ENCODE data around the gene C9orf152. TPM values are rescaled to one million over a fixed set of nuclear protein-coding genes. Genes with fewer than 3 reads are reported as not detected.

Gene C9orf152
- total and polyA plus RNA-seq, 7 donors: 0.08 TPM; not detected in 6

DNA sequence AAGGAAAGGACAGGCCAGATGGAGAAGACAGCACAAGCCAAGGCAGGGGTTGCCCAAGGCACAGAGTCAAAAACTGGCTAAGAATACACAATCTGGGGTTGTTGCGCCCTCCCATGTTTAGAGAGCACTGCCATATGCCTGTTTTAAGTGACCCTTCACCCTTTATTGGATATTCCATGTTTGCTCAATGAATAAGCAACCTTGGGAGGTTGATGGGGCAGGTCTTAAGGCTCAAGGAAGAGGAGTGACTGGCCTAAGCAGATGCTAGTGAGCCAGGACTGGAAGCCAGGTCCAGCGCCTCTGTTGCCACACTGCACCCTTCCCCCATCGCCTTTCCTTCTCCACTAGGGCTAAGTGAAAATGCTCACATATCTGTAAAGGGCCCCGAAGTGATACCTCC is 41.6 kb upstream of the C9orf152 start:
- DNase-seq (no peak), ATAC-seq (no peak)
- no peaks in the 10 kb centered on the region for H3K9me3 ChIP-seq
- H3K4me3 ChIP-seq: no peak overlapping the region
- peaks cover 14% of the 10 kb centered on the region for H3K4me1 ChIP-seq
- intact Hi-C loops (cut with DNase I): no loop called here
- WGBS, 3 donors: 96 to 100% (median 98%) methylated on average over 4 of the region's 4 CpGs
- TF ChIP-seq, protein P1, sequence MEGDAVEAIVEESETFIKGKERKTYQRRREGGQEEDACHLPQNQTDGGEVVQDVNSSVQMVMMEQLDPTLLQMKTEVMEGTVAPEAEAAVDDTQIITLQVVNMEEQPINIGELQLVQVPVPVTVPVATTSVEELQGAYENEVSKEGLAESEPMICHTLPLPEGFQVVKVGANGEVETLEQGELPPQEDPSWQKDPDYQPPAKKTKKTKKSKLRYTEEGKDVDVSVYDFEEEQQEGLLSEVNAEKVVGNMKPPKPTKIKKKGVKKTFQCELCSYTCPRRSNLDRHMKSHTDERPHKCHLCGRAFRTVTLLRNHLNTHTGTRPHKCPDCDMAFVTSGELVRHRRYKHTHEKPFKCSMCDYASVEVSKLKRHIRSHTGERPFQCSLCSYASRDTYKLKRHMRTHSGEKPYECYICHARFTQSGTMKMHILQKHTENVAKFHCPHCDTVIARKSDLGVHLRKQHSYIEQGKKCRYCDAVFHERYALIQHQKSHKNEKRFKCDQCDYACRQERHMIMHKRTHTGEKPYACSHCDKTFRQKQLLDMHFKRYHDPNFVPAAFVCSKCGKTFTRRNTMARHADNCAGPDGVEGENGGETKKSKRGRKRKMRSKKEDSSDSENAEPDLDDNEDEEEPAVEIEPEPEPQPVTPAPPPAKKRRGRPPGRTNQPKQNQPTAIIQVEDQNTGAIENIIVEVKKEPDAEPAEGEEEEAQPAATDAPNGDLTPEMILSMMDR (IDR thresholded peaks at IDR 0.05): no peak
- H3K27me3 ChIP-seq (ENCODE audit: insufficient read depth in 3 of 3, low read length in 2 of 3): no peaks in the 10 kb centered on the region
- H3K36me3 ChIP-seq (ENCODE audit: insufficient read depth in 1 of 2, low read depth in 1 of 2): peaks cover 4 to 63% of the 10 kb centered on the region in 2 donors
- H3K27ac ChIP-seq: no peak overlapping the region

DNA sequence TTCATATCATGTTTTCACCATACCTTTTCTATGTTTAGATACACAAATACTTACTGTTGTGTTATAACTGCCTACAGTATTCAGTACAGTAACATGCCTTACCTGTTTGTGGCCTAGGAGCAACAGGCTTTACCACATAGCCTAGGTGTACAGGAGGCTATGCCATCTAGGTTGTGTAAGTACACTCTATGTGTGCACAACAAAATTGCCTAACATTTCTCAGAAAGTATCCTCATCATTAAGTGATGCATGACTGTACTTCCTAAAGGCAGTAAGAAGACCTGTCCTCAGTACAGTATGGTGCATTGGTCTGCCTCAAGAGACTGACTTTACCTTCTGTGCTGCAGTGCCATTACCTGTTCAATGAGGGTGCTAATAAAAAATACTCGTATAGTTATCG is 40.4 kb upstream of the C9orf152 start:
- Histone ChIP-seq H3K36me3 (ENCODE audit: insufficient read depth in 1 of 2, low read depth in 1 of 2) (peaks cover 4 to 75% of the 10 kb centered on the region in 2 donors), H3K9me3 (no peaks in the 10 kb centered on the region), H3K27ac (no peak overlapping the region), H3K4me3 (no peak overlapping the region), H3K4me1 (peaks cover 1% of the 10 kb centered on the region), H3K27me3 (ENCODE audit: insufficient read depth in 3 of 3, low read length in 2 of 3) (no peaks in the 10 kb centered on the region)
- 95 to 99% (median 97%) methylated on average over 2 of the region's 2 CpGs for WGBS, 3 donors
- TF ChIP-seq, protein P1 (IDR thresholded peaks at IDR 0.05): no peak
- intact Hi-C loops (cut with DNase I): no loop called here
- no peak for DNase-seq
- peak in 1 of 4 donors; percentile 30 for ATAC-seq

DNA sequence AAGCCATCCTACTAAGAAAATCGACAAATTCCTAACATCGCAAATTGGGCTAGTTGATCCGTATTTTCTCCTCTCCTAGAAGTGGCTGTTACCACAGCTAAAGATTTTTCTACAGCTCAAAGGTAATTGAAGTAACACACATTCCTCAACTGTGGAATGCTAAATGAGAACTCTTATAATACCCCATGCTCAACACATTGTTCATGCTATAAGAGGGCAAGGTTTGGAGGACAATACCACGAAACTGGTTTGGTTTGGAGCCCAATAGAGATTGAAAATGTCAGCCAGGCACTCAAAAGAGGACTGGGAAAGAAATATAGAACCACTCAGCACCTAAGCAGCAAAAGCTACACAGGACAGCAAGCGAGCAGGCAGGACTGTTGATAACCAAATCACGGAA is 38.3 kb upstream of the C9orf152 start:
- H3K27me3 ChIP-seq (ENCODE audit: insufficient read depth in 3 of 3, low read length in 2 of 3): no peaks in the 10 kb centered on the region
- TF ChIP-seq, protein P1 (IDR thresholded peaks at IDR 0.05): no peak
- H3K4me1 ChIP-seq: no peaks in the 10 kb centered on the region
- DNase-seq (no peak), ATAC-seq (no peak)
- no peaks in the 10 kb centered on the region for H3K9me3 ChIP-seq
- peaks cover 7 to 87% of the 10 kb centered on the region in 2 donors for H3K36me3 ChIP-seq (ENCODE audit: insufficient read depth in 1 of 2, low read depth in 1 of 2)
- no peak overlapping the region for H3K27ac ChIP-seq
- intact Hi-C loops (cut with DNase I): no loop called here
- no peak overlapping the region for H3K4me3 ChIP-seq
- 93 to 96% (median 95%) methylated on average over 6 of the region's 6 CpGs for WGBS, 3 donors

DNA sequence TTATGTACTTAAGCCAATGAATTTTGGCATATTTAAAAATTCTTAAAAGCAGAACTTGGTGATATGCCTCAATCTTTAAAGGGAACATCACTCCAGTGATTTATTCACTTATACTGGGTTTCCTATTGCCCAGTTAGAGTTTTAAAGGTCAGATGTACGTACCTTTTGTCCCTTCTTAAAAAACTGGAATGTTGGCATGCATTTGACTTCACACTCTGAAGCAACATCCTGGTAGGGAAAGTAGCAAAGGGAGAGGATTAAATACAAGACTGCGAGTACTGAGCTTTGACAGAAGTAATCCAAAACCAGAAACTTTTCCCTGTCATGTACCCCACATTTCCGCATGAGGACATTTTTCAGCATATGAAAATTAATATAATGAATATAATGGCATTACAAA is 36.7 kb upstream of the C9orf152 start:
- Histone ChIP-seq H3K9me3 (no peaks in the 10 kb centered on the region), H3K27ac (no peak overlapping the region), H3K36me3 (ENCODE audit: insufficient read depth in 1 of 2, low read depth in 1 of 2) (peaks cover 7 to 72% of the 10 kb centered on the region in 2 donors), H3K4me1 (no peaks in the 10 kb centered on the region), H3K27me3 (ENCODE audit: insufficient read depth in 3 of 3, low read length in 2 of 3) (no peaks in the 10 kb centered on the region), H3K4me3 (no peak overlapping the region)
- 43 to 57% (median 47%) methylated on average over 3 of the region's 3 CpGs for WGBS, 3 donors
- no peak for DNase-seq
- TF ChIP-seq, protein P1 (IDR thresholded peaks at IDR 0.05): no peak
- intact Hi-C loops (cut with DNase I): no loop called here
- peak in 2 of 4 donors; percentile 31 to 59 for ATAC-seq

DNA sequence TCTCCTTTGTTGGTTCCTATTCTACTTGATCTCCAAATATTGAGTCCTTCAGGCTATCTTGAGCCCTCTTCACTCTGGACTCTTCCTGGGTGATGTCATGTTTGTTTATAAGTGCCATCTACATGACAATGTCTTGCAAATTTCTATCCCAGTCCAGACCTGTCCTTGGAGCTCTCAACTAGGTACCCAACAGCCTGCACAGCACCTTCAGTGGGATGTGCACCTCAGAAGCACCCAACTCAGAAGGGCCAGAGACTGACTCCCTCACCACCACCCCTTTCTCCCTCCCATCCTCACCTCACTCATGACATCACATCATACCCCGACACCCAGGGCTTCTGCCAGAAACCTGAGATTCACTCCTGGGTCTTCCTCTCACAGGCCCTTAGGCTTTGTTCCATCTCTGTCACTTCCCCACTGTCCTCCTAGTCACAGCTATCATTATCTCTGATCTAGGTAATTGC is 33.9 kb upstream of the C9orf152 start:
- 64 to 100% (median 97%) methylated on average over 1 of the region's 1 CpG for WGBS, 3 donors
- no peaks in the 10 kb centered on the region for H3K27me3 ChIP-seq (ENCODE audit: insufficient read depth in 3 of 3, low read length in 2 of 3)
- DNase-seq (no peak), ATAC-seq (peak in 2 of 4 donors; percentile 13 to 33)
- no peak overlapping the region for H3K4me3 ChIP-seq
- TF ChIP-seq, protein P1 (IDR thresholded peaks at IDR 0.05): no peak
- no peak overlapping the region for H3K27ac ChIP-seq
- no peaks in the 10 kb centered on the region for H3K4me1 ChIP-seq
- intact Hi-C loops (cut with DNase I): no loop called here
- H3K9me3 ChIP-seq: no peaks in the 10 kb centered on the region
- peaks cover 3 to 45% of the 10 kb centered on the region in 2 donors for H3K36me3 ChIP-seq (ENCODE audit: insufficient read depth in 1 of 2, low read depth in 1 of 2)

Measured in psoas muscle (tissue), 8 donors.